Tibial nerve (tissue), 3 donors: ENCODE results near the gene ADSS1.

Experiments used
- POLR2A ChIP-seq, 2 donors: fragments of 450-650 bp; IDR thresholded peaks; one replicate each; pipeline ENCODE4 v1.6.1; 2017; ENCODE audit warnings: antibody characterized with exemption in 2 of 2, mild to moderate bottlenecking in 2 of 2, moderate library complexity in 2 of 2
- TF ChIP-seq, protein P1 (sequence below), 5 experiments: fragments of 200-600 bp in 3 of 5; fragments of 450-650 bp in 2 of 5; sonication (generic) in 3 of 5; IDR thresholded peaks; one replicate each; pipeline ENCODE4 v1.5.1; 2016 to 2019; ENCODE audit warnings: antibody characterized with exemption in 5 of 5, mild to moderate bottlenecking in 3 of 5, moderate library complexity in 2 of 5

DNA sequence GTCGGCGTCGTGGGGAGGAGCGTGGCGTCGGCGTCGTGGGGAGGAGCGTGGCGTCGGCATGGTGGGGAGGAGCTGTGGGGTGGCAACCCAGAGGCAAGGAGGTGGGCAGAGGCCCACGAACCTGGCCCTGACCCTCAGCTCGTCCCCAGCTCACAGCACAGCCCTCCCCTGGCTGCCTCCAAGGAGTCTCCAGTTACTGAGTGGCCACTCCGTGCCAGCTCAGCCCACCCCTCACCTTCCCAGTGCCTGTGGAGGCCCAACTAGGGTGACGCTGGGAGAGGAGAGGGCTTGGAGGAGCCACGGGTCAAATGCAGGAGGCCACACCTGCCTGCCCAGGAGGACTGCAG, 5.8 kb downstream of the ADSS1 start:
- TF ChIP-seq, protein P1, sequence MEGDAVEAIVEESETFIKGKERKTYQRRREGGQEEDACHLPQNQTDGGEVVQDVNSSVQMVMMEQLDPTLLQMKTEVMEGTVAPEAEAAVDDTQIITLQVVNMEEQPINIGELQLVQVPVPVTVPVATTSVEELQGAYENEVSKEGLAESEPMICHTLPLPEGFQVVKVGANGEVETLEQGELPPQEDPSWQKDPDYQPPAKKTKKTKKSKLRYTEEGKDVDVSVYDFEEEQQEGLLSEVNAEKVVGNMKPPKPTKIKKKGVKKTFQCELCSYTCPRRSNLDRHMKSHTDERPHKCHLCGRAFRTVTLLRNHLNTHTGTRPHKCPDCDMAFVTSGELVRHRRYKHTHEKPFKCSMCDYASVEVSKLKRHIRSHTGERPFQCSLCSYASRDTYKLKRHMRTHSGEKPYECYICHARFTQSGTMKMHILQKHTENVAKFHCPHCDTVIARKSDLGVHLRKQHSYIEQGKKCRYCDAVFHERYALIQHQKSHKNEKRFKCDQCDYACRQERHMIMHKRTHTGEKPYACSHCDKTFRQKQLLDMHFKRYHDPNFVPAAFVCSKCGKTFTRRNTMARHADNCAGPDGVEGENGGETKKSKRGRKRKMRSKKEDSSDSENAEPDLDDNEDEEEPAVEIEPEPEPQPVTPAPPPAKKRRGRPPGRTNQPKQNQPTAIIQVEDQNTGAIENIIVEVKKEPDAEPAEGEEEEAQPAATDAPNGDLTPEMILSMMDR (IDR thresholded peaks at IDR 0.05) = no peak
- TF ChIP-seq POLR2A (IDR thresholded peaks at IDR 0.05) = no peak
